ENCODE data around the gene SNHG17.

- TF ChIP-seq CTCF (IDR thresholded peaks at IDR 0.05) (no peak), EP300 (IDR thresholded peaks at IDR 0.05) (no peak)
Measured at GRCh38 chr20:38393259-38393658, 41.9 kb downstream of the SNHG17 start.
